GM19035 (cell line): ENCODE results near the gene NGEF.

ENCODE experiments used
- ATAC-seq: cut with Tn5 transposase; IDR thresholded peaks from one replicate; pipeline ENCODE4 v1.9.1; 2021; ENCODE audit not compliant: unreplicated experiment

Gene NGEF

GRCh38 chr2:232901736-232902578 is 111.1 kb downstream of the NGEF start:
- ATAC-seq: no peak

GRCh38 chr2:232900811-232901735 is 112.0 kb downstream of the NGEF start:
- ATAC-seq: no peak

GRCh38 chr2:232898592-232899543 is 114.2 kb downstream of the NGEF start:
- ATAC-seq: no peak

- no peak for ATAC-seq
Measured at GRCh38 chr2:232897598-232898408, 115.3 kb downstream of the NGEF start.

- no peak for ATAC-seq
Measured at GRCh38 chr2:232896720-232897597, 116.1 kb downstream of the NGEF start.

DNA sequence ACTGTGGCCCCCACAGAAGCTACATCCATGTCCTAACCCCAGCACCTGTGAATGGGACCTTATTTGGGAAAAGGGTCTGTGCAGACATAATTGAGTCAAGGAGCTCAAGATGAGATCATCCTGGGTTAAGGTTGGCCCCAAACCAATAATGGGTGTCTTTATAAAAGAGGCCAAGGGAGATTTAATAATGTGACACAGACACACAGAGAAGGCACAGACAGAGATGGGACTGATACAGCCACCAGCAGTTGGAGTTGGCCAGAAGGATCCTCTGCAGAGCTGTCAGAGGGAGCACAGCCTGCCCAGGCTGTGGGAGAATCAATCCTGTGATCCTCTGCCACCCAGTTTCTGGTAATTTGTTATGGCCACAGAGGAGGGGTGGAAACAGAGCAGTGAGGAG is 116.9 kb downstream of the NGEF start:
- no peak for ATAC-seq

DNA sequence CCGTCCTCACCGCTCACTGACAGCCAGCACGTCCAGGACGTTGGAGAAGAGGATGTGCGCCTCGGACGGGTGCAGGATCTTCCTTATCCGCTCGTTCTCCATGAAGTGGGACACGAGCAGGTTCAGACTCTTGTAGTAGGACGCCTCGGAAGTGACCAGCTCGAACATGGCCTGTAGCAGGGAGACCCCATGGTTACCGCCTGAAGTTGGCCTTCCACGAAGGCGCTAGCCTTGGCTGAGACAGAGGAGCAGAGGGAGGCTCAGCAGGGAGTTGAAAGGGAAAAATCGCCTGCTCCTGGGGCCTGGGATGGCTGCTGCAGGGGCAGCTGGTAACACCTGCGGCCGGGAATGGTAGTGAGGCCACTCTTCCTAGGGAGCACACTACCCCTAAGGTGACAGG is 118.3 kb downstream of the NGEF start:
- no peak for ATAC-seq

GRCh38 chr2:232894251-232894650 is 118.8 kb downstream of the NGEF start:
- ATAC-seq: no peak

DNA sequence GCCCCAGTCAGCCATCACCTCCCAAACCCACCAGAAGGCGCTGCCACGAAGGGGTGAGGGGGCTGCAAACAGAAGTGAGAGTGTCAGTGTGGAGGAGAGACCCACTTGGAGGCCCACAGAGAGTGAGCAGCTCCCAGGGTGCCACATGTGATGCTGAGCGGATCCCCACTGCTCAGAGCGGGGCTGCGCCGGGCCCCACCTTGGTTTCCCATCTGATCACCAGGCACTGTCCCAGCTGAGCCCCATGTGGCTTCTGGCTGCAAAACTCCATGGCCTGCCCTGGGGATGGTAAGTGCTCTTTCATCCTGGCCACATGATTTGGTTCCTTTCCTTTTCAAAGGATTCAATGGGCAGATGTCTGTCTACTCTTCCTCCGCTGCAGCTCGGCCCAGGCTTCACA is 119.2 kb downstream of the NGEF start:
- no peak for ATAC-seq

DNA sequence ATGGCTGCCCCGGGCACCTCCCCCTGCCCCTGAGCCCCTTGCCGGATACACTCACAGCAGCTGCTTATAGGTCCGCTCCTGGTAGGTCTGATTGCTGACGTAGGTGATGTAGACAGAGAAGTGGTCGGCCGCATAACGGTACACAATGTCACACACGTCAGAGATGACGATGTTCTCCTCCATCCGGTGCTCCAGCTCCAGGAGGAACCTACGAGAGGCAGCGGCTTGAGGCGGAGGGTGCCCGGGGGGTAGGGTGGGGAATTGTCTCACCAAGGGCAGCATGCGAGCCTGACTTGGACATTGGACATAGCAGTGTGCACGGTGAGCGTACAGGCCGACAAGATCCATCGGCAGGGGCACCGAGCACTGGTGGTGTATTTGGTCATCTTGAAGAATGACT is 120.2 kb downstream of the NGEF start:
- ATAC-seq: no peak

DNA sequence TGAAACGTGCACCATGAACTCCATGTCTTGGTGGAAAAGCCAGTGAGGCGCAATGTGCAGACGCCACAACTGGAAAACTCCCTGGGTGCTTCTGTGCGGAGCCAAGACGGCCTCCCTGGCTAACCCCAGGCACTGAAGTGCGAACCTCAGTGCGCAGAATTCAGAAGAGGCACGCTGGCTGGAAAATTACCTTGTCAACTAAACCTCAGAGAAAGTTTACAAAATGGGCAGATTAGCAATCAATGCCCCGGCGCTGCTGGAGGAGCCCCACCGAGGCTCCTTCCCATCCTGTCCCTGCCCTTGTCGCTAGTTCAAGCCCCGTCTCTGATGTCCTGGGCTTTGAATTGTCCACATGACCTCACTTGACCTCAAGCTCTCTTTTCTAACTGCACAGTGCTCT is 120.8 kb downstream of the NGEF start:
- ATAC-seq: no peak

GRCh38 chr2:232891621-232892071 is 121.4 kb downstream of the NGEF start:
- ATAC-seq: no peak

DNA sequence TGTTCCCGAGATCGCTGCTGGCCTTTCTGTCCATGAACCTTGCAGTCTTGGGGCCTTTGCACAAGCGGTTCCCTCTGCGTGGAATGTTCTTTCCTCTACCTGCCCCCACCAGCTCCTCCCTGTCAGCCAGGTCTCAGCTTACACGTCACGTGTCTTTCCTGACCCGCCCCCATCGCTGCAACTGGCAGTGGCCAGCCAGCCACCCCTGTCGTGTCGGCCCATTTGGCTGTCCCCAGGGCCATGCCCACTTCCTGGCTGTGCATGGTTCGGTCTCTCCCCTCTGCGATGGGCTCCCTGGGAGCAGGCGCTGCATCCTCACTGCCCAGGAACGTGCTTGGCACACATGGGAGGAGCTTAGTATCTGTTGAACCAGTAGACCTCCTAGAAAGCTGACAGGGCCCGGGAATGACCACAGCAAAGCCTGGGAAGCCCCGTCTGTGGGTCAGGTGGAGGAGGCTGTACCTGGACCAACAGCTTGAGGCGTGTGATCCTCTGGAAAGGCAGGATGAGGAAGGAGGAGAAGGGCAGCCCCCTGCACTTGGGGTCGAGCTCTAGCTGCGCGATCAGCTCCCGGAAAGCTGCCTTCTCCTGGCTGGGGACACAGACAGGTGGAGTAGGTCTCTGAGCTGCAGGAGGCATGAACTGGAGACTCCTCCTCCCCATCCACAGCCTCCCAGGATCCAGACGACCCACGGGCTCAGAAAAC is 122.0 kb downstream of the NGEF start:
- ATAC-seq: no peak

- ATAC-seq: no peak
Measured at GRCh38 chr2:232890536-232890895, 122.5 kb downstream of the NGEF start.

DNA sequence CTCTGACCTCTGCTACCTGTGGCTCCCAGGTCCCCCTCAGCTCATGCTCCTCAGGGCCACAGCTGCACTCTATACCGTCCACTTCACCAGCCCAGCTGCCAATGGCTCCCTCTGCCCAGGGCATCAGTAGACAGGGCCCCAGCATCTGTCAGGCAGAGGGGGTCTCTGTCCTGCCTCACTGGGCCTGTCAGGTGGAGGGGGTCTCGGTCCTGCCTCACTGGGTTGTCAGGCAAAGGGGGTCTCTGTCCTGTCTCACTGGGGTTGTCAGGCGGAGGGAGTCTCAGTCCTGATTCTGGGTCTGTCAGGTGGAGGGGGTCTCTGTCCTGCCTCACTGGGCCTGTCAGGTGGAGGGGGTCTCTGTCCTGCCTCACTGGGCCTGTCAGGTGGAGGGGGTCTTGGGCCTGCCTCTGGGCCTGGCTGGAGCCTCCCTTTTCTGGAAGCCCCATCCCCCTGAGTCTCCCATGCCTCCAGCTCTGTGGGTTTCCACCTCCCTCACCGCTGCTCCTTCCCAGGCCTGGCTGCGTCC is 123.1 kb downstream of the NGEF start:
- no peak for ATAC-seq

DNA sequence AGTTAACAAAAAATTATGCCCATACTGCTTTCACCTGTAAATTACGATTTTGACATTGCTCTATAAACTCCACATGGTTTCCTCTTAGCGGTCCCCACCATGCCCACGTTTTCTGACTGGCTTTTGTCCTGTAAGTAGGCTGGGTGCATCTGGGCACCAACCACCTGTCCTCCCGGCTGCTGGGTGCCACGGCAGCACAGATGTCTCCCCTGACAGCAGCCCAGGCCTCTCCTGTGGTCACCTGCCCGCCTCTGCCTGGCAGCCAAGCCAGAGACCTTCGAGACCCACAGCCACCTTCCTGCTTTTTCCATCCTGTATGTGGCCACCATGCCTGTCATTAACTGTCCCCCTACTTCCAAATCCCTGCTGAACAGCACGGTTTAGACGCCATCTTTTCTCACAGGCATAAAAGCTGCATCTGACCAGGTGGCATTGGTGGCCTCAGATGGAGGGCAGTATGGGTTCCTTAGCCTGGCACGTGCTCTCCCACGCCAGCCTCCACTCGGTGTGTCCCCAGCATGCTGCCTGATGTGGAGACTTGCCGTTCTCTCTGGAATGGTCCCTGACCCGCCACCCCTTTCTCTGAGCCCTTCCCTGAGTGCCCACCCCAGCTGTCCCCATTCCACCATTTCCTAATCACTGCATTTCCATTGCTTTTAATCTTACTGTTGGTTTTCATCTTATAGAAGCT is 124.1 kb downstream of the NGEF start:
- no peak for ATAC-seq

- ATAC-seq: no peak
Measured at GRCh38 chr2:232888099-232888836, 124.8 kb downstream of the NGEF start.
